ENCODE results near the gene MARCHF10.
"Not testable (repeated sequence)": the region's sequence is repeated elsewhere in the genome, so short reads cannot be mapped to it uniquely, and the experiment has no call there.

MARCHF10 gene

DNA sequence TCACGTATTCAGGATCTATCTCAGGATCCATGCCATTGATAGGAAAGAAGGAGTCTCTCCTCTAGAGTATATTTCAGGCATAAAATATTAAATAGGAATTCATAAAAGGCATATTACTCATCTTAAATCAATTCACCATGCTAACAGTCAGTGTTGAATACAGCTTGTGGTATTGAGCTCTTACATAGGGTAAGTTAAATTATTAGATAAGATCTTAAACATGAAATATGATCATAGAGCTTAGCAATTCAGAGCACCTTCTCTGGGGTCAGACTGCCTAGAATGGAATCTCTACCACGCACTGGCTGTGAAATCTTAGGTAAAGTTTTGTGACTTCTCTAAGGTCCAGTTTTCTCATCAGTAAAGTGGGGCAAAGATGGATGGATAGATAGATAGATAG lies 20.7 kb downstream of the MARCHF10 start:
- DNase-seq = no peak

DNA sequence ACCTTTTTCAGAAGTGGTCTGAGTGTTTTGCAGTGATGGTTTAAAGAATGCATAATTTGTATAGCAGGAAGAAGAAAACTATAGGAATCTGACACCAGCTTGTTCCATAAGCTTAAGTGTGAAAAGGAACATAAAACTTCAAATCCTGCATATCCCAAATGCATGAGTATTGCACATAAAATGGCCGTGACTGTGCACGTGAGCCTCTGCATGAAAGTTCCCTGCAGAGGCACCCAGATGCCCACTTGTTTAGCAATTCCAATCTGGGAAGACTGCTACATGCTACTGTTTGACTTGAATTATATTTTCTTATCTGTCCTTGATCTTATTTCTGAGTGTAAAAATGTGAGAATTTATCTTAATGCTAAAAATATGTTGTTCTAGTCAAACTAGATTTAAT lies 21.5 kb downstream of the MARCHF10 start:
- no peak for DNase-seq

DNA sequence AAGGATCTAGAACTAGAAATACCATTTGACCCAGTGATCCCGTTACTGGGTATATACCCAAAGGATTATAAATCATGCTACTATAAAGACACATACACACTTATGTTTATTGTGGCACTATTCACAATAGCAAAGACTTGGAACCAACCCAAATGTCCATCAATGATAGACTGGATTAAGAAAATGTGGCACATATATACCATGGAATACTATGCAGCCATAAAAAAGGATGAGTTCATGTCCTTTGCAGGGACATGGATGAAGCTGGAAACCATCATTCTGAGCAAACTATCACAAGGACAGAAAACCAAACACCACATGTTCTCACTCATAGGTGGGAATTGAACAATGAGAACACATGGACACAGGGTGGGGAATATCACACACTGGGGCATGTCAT lies 22.1 kb downstream of the MARCHF10 start:
- not testable (repeated sequence) for DNase-seq

DNA sequence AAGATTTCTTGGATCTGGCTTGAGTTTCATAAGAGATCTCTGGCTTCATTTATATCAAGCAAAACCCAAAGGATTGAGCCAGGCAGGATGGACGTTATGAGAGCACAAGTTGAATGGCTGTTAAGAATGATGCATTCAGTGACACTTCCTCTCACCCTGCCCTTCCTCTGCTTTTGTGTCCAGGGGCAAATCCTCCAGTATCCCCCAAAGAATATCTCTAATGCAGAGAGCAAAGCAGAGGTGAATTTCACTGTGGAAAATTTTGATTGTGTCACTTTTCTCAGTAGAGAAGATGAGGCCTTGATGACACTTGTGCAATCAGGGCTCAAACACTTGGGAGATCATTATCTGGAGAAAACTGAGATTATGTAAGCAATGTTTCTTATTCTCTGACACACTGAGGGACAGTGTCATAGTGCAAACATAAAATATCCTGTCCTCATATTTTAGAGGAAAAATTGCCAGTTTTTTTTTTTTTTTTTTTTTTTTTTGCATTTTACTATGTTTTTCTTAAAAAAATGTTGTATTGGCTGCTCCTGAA lies 25.3 kb downstream of the MARCHF10 start:
- DNase-seq = no peak

- DNase-seq = no peak
Measured at GRCh38 chr17:62781831-62782251, 26.3 kb downstream of the MARCHF10 start.

DNA sequence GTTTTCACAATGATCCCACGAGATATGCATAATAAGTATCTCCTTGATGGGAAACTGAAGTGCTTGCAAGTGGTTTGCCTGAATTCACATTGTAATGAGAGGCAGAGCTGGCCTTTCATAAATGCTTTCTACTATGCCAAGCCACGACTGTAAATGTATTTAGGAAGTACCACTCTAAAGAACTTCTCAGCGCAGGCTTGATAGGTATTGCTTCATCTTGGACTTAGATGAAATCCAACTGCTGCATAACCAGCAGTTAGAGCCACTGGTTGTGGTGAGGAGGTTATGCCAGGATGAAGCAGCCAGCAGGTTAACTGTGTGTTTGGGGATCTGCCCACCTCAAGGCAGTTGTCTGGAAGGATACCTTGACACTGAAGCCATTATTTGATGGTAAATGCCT lies 26.8 kb downstream of the MARCHF10 start:
- DNase-seq = no peak

- no peak for DNase-seq
Measured at GRCh38 chr17:62780951-62781350, 27.2 kb downstream of the MARCHF10 start.

DNA sequence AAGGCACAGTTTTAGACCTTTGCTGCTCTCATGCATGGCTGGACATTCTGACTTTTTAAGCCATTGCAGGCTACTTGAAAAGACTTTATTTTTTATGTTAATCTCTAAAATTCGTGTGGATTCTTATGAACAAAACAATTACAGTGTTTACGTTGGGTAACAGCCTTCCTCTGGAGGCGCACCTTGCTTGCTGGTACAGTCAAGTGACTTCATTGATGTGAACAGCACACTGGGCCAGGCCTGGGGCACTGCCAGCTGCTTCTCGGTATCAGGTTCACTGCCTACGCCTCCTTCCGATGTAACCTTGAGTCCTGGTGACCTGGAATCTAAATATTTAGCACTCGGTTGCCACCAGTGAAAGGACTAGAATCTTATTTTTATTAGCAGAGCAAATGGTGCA lies 27.8 kb downstream of the MARCHF10 start:
- no peak for DNase-seq

GRCh38 chr17:62778990-62779681 lies 29.0 kb downstream of the MARCHF10 start:
- DNase-seq = peak; percentile 66

DNA sequence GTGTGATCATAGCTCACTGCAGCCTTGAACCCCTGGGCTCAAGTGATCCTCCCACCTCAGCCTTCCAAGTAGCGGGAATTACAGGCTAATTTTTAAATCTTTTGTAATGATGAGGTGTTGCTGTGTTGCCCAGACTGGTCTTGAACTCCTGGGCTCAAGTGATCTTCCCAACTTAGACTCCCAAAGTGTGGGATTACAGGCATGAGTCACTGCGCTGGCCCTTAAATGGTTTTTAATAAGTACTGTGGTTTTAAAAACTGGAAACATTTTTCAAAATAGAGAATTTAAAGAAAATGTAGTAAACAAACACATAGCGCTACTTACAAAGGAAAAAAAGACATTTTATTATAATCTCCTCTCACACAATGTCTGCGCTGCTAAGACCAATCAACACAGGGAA lies 32.2 kb downstream of the MARCHF10 start:
- DNase-seq = no peak

DNA sequence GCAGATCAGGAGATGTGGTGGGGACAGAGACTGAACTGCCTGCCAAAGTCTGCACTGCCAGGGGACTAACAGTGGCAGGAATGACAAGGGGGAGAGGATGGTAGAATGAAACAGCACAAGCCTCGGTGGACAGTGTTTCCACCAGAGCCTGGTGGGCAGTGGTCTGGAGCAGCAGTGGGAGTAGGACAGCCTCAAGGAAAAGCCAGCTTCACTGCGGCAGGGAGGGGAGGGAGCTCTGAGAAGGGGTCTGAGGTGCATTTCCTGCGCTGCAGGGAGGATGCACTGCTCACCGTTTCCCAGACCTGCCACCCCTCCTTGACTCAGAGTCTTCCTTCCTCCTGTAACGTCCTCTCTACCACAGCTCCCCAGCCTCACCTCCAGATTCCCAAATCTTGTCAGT lies 33.8 kb downstream of the MARCHF10 start:
- no peak for DNase-seq

DNA sequence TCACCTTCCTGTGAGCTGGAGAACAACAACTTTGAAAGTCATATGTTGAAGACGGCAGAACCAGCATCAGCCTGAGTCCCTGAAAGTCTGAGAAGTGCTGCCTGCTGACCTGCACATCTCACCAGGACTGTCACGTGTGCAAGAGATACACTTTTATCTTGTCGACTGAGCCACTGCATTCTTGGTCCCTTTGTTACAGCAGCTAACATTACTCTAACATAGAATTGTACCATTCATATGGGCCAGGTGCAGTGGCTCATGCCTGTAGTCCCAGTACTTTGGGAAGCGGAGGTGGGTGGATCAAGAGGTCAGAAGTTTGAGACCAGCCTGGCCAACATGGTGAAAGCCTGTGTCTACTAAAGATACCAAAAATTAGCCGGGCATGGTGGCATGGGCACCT lies 40.1 kb downstream of the MARCHF10 start:
- DNase-seq = no peak

DNA sequence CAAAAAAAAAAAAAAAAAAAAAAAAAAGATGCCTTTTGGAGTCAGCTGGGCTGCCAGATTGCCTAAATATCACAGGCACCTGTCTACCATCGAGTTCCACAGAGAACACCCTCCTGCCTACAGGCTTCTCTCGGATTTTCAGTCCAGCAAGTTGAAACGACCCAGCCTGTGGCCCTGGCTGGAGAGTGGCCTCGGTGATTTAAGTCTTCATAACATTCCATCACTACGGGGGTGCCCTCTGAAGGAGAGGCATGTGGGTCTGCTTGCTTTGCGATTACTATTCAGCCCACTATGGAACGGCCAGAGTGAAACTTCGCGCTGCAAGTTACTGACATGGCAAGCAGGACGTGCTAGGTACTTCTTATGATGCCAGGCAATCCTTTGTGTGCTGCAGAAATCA lies 42.8 kb downstream of the MARCHF10 start:
- DNase-seq = no peak

DNA sequence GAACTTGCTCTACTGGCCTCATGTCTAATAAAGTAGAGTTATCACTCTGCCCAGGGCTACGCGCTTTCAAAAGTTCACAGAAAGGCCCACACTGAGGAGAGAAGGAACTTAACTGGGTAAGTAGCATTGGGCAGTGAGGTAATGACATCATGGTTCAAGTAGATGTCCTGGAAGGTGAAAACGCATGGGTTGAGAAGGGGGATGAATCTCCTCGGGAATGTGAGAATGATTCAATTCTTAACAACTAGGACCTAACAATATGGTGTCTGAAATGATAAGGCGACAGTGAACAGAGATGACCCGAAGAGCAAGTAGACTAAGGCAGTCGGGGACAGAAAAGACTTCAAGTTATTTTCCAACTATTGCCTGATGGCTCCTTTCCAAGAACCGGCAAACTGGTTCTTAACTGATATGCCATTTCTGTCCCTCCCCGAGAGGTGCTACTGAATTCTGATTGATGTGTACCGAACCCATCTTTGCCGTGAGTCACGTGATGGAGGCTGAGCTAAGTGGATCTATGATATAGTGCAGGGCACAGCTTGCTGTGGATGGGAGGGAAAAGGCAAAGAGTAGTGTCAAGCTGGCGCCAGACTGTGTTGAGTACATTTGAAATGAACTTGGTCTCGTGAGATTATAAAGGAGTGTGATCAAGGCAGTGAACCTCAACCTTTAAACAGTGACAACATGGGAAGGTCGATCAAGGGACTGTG lies 44.1 kb downstream of the MARCHF10 start:
- no peak for DNase-seq

DNA sequence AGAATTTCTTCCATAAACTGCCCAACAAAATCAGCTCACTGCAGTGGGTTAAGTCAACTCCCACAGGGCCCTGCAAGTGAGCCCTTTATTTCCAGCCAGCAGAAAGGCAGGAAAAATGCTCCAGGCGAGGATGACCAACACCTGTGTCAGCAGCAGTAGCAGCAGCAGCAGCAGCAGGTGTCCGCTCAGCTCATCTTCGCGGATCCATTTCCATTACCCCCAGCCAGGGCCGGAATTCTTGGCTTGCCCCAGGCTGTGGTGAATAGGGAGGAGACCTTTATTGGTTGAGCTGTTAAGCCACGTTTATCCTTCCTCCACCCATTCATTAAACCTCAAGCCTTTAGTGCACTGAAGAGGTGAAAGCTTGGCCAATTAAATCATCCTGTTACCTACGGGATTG lies 46.2 kb downstream of the MARCHF10 start:
- DNase-seq = no peak

- no peak for DNase-seq
Measured at GRCh38 chr17:62760945-62761267, 47.2 kb downstream of the MARCHF10 start.

DNA sequence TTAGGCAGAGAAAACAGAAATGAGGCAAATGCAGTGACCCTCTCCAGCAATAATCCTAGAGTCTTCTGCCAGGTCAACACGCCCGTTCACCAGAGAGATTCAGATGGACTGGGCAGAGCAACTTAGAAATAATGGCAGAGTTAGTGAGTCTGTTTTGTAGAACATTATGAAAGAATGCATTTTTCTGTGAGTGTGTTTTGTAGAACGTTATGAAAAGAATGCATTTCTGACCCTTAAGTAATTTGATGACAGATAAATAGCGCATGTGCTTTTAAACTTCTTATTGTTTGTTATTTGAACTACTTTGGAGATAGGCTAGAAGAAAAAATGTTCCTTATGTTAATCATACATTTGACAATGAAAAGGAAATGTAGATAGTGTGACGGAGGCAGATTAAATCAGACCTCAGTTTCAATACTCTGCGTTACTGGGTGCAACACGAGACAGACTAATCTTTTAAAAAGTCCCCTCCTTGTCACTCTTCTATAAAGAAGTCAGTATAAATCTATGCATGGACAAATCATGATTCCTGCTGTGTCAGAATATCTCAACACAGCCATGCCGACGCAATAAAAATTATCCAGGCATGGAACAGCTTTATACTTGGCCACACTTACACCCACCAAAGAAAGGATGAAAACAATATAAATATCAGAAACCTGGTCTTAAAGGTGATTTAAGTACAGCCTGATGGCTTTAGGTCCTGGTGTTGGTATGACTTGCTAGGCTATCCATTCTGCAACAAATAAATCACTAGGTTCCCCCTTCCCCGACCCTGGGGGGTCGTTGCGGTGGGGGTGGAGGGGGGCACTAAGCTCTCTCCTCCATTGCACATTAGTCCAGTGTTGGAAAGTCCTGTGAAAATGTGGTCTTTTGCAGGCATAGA lies 47.8 kb downstream of the MARCHF10 start:
- DNase-seq = no peak

DNA sequence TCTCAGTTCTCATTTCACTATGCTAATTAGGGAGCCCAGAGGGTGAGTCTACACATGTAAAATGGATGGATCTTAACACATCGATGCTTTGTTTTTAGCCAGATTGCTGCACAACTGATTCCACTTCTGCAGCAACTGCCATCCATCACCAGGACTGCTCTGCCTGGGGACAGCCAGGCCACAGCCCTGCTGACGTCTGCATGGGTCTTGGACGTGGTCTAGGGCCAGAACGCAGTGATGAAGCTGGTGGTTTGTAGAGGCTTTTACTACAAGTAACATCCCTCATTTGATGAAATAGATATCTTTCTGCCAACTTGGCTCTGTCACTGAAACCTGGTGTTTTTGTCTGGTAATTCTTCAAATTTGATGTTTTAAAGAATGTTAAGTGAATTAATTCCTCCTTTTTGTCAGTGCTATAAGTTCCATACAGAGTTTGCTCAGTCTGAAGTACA lies 50.6 kb downstream of the MARCHF10 start:
- DNase-seq = no peak

- no peak for DNase-seq
Measured at GRCh38 chr17:62756198-62756597, 51.9 kb downstream of the MARCHF10 start.

DNA sequence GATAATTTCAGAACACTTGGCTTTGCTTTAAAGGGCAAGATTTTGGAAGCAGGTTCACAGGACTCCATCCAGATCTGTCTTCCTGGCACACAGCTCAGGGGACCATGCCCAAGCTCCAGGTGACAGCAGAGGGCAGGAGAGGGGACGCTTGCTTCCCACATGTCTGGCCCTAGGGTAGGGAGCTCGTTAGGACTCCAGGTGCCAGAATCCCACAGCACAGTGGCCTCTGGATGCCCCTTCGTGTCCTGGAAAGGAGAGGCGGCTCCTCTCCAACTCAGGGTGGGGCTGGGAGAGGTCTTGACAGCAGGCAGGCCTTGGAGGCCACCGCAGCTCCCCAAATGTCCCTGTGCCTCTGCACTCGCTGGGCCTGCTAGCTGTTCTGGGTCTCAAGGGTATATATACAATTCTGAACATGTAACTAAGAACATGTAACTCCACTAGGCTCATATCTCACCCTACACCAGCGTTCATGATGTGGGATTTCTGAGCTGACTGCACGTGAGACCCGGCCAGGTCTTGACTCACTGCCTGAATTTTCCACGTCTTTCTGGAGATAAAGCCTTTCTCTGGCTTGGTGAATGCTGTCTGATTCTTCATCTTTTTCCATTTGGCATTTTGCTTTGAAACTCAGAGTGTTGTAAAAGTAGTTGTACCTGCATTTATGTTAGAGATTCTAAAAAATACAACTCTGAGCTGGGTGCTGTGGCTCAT lies 52.8 kb downstream of the MARCHF10 start:
- peak; percentile 50 for DNase-seq

GRCh38 chr17:62754631-62755030 lies 53.5 kb downstream of the MARCHF10 start:
- DNase-seq = no peak

- DNase-seq = no peak
Measured at GRCh38 chr17:62753562-62753961, 54.6 kb downstream of the MARCHF10 start.
